ENCODE data around the gene MAGEA11.

DNA sequence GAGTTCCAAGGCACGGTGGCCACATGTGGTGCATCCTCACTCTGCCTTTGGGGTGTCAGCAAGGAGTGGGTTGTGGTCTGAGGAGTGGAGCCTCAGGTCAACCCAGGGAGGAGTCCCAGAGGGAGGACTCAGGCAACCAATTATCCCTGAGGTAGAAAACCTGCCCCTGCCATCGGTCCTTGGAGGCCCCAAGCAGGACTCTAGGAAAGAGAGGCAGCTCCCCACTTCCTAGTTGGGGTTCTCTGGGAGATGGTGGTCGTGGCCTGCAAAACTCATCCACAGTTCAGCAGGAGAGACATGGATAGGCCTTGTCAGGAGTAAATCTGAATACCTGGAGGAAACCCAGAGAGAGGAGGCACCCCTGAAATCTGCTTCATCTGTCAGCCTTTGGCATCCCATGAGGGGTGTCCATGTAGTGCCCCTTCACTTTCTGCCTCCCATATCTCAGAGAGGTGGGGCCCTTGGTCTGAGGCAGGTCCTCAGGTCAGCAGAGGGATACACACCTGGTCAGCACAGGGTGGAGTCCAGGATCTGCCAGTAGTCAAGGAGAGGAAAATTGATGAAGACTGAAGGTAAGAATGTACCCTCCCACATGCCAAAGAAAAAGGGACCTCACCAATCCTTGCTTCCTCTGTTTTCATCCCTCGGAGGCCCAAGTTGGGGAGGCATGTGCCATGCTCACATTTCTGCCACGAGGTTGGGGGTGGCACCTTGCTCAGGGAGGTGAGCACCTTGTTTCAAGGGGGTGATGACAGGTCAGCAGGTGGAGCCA, 1.6 kb downstream of the MAGEA11 start:
- TF ChIP-seq, protein P1, sequence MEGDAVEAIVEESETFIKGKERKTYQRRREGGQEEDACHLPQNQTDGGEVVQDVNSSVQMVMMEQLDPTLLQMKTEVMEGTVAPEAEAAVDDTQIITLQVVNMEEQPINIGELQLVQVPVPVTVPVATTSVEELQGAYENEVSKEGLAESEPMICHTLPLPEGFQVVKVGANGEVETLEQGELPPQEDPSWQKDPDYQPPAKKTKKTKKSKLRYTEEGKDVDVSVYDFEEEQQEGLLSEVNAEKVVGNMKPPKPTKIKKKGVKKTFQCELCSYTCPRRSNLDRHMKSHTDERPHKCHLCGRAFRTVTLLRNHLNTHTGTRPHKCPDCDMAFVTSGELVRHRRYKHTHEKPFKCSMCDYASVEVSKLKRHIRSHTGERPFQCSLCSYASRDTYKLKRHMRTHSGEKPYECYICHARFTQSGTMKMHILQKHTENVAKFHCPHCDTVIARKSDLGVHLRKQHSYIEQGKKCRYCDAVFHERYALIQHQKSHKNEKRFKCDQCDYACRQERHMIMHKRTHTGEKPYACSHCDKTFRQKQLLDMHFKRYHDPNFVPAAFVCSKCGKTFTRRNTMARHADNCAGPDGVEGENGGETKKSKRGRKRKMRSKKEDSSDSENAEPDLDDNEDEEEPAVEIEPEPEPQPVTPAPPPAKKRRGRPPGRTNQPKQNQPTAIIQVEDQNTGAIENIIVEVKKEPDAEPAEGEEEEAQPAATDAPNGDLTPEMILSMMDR (conservative IDR thresholded peaks at IDR 0.05; ENCODE audit: low read length): no peak
- no peak for TF ChIP-seq EZH2phosphoT487 (IDR thresholded peaks at IDR 0.05; ENCODE audit: borderline replicate concordance)
